ENCODE results near the gene CEBPE. TPM values are rescaled to one million over a fixed set of nuclear protein-coding genes. Genes with fewer than 3 reads are reported as not detected.
A peak's percentile ranks its signal among the peaks of the same experiment; 100 is the strongest.

CEBPE gene
- total and polyA plus RNA-seq, 2 donors: 0.87 to 2.5 TPM

DNA sequence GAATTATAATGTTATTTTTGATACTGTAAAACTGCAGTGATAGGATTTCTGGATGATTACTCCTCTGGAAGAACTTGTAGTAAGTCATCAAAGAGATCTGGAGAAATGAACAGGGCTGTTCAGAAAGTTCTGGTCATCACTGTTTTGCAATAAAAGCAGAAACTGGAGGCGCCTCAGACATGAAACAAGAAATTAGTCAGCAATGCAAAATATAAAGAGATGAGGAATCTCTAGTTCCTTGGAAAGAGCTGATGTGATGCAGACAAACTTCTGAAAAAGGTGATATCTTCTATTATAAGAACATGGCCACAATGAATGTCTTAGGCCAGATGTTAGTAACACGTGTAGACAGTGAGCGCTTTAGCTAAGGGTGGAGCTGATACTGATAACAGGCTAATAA lies 33.6 kb downstream of the CEBPE start:
- Histone ChIP-seq H3K27ac (ENCODE audit: low read depth in 1 of 2, low read length in 1 of 2) (no peak overlapping the region), H3K4me3 (ENCODE audit: low read length in 2 of 2) (no peak overlapping the region), H3K9me3 (ENCODE audit: control insufficient read depth in 2 of 2, insufficient read depth in 1 of 2, low read length in 1 of 2) (no peaks in the 10 kb centered on the region), H3K4me1 (ENCODE audit: control insufficient read depth in 2 of 2, insufficient read depth in 2 of 2, low read length in 2 of 2) (no peaks in the 10 kb centered on the region), H3K36me3 (ENCODE audit: control insufficient read depth in 2 of 2, insufficient read depth in 2 of 2, low read length in 1 of 2) (peaks cover 48 to 86% of the 10 kb centered on the region in 2 donors), H3K27me3 (ENCODE audit: control insufficient read depth in 2 of 2, insufficient read depth in 1 of 2, low read length in 1 of 2) (no peaks in the 10 kb centered on the region)
- DNase-seq (ENCODE audit: low read depth in 6 of 9, low spot score in 9 of 9): no peak
- WGBS: 96% methylated on average over 3 of the region's 3 CpGs

DNA sequence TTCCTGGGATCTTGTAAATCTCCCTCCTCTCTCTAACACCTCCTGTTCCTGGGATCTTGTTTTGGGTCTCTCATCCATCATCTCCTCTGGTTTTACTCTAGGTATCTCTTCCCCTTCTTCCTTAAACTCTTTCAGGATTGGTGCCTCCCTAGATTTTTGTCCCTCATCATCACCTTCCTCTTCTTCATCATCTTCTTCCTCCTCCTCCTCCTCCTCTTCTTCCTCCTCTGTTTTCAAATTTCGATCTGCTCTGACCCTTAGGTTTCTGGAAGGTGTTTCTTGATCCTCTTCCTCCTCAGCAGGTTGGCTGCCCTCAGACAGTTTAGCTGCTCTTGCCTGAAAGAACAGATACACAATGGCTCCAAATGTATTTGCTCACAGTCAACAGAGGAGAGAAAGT lies 38.6 kb downstream of the CEBPE start:
- Histone ChIP-seq H3K27ac (ENCODE audit: low read depth in 1 of 2, low read length in 1 of 2) (no peak overlapping the region), H3K9me3 (ENCODE audit: control insufficient read depth in 2 of 2, insufficient read depth in 1 of 2, low read length in 1 of 2) (no peaks in the 10 kb centered on the region), H3K4me3 (ENCODE audit: low read length in 2 of 2) (no peak overlapping the region), H3K36me3 (ENCODE audit: control insufficient read depth in 2 of 2, insufficient read depth in 2 of 2, low read length in 1 of 2) (peaks cover 69 to 87% of the 10 kb centered on the region in 2 donors), H3K27me3 (ENCODE audit: control insufficient read depth in 2 of 2, insufficient read depth in 1 of 2, low read length in 1 of 2) (no peaks in the 10 kb centered on the region), H3K4me1 (ENCODE audit: control insufficient read depth in 2 of 2, insufficient read depth in 2 of 2, low read length in 2 of 2) (no peaks in the 10 kb centered on the region)
- WGBS: 94% methylated on average over 1 of the region's 1 CpG
- DNase-seq (ENCODE audit: low read depth in 6 of 9, low spot score in 9 of 9): no peak

DNA sequence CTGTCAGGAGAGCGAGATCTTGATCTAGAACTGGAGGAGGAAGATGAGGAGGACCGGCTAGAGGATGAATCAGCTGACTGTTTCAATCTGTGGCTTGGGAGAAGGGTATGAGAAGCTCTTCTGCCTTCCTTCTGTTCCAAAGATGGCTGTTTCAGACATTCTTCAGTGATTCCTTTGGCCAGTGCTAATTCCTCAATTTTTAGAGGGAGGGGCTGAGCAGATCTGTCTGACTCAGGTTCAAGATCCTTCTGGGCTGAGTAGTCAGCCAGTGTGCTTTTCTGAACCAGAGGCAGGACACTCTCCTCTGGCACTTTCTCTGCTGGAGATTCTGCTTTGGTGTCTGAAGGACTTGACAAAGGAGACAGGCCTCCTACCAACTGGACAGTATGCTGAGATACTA lies 39.3 kb downstream of the CEBPE start:
- no peaks in the 10 kb centered on the region for H3K27me3 ChIP-seq (ENCODE audit: control insufficient read depth in 2 of 2, insufficient read depth in 1 of 2, low read length in 1 of 2)
- H3K9me3 ChIP-seq (ENCODE audit: control insufficient read depth in 2 of 2, insufficient read depth in 1 of 2, low read length in 1 of 2): no peaks in the 10 kb centered on the region
- H3K4me1 ChIP-seq (ENCODE audit: control insufficient read depth in 2 of 2, insufficient read depth in 2 of 2, low read length in 2 of 2): no peaks in the 10 kb centered on the region
- H3K36me3 ChIP-seq (ENCODE audit: control insufficient read depth in 2 of 2, insufficient read depth in 2 of 2, low read length in 1 of 2): peaks cover 69 to 87% of the 10 kb centered on the region in 2 donors
- WGBS: 97% methylated on average over 2 of the region's 2 CpGs
- H3K4me3 ChIP-seq (ENCODE audit: low read length in 2 of 2): no peak overlapping the region
- peak overlapping the region in 1 of 2 donors; percentile 27 for H3K27ac ChIP-seq (ENCODE audit: low read depth in 1 of 2, low read length in 1 of 2)
- no peak for DNase-seq (ENCODE audit: low read depth in 6 of 9, low spot score in 9 of 9)

DNA sequence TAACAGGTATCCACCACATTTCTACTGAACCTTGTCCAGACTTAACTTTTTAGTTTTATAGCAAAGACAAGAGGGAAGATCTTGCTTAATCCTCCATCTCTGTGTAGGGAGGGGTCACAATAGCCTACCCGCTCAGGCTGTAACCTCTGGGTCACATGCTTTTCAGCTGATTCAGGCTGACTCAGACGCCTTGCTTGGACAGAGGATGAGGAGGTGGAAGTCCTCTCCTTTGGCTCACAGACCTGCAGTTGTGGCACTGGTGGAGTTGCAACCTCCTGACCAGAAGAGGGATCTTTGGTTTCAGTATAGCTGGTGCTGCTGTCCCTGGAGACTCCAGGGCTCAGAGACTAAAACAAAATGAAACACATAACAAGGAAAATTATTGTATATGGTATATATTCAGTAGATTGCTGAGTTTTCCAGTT lies 40.4 kb downstream of the CEBPE start:
- Histone ChIP-seq H3K27me3 (ENCODE audit: control insufficient read depth in 2 of 2, insufficient read depth in 1 of 2, low read length in 1 of 2) (no peaks in the 10 kb centered on the region), H3K27ac (ENCODE audit: low read depth in 1 of 2, low read length in 1 of 2) (no peak overlapping the region), H3K9me3 (ENCODE audit: control insufficient read depth in 2 of 2, insufficient read depth in 1 of 2, low read length in 1 of 2) (no peaks in the 10 kb centered on the region), H3K4me3 (ENCODE audit: low read length in 2 of 2) (no peak overlapping the region), H3K4me1 (ENCODE audit: control insufficient read depth in 2 of 2, insufficient read depth in 2 of 2, low read length in 2 of 2) (no peaks in the 10 kb centered on the region), H3K36me3 (ENCODE audit: control insufficient read depth in 2 of 2, insufficient read depth in 2 of 2, low read length in 1 of 2) (peaks cover 75 to 86% of the 10 kb centered on the region in 2 donors)
- WGBS: 94% methylated on average over 2 of the region's 2 CpGs
- no peak for DNase-seq (ENCODE audit: low read depth in 6 of 9, low spot score in 9 of 9)

DNA sequence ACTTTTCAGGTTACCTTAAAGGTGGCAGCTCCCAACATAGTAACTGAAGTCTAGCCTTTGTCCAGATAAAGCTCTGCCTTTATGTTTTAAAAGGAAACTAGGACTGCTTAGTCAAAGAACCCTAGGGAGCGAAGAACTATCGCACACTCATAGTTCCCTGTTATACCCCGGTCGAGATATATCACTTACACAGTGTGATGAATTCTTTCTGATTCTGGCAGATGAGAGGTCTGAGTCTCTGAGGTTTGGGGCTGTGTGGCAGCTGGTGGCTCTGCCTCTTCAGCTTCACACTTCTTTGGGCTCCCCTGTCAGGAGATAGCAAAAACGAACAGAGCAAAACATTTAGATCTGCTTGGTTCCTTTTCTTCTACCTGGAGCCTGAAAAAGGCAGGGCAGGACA lies 41.1 kb downstream of the CEBPE start:
- Histone ChIP-seq H3K27ac (ENCODE audit: low read depth in 1 of 2, low read length in 1 of 2) (no peak overlapping the region), H3K36me3 (ENCODE audit: control insufficient read depth in 2 of 2, insufficient read depth in 2 of 2, low read length in 1 of 2) (peaks cover 76 to 87% of the 10 kb centered on the region in 2 donors), H3K9me3 (ENCODE audit: control insufficient read depth in 2 of 2, insufficient read depth in 1 of 2, low read length in 1 of 2) (no peaks in the 10 kb centered on the region), H3K4me3 (ENCODE audit: low read length in 2 of 2) (no peak overlapping the region), H3K27me3 (ENCODE audit: control insufficient read depth in 2 of 2, insufficient read depth in 1 of 2, low read length in 1 of 2) (no peaks in the 10 kb centered on the region), H3K4me1 (ENCODE audit: control insufficient read depth in 2 of 2, insufficient read depth in 2 of 2, low read length in 2 of 2) (no peaks in the 10 kb centered on the region)
- DNase-seq (ENCODE audit: low read depth in 6 of 9, low spot score in 9 of 9): no peak
- WGBS: 96% methylated on average over 5 of the region's 5 CpGs

DNA sequence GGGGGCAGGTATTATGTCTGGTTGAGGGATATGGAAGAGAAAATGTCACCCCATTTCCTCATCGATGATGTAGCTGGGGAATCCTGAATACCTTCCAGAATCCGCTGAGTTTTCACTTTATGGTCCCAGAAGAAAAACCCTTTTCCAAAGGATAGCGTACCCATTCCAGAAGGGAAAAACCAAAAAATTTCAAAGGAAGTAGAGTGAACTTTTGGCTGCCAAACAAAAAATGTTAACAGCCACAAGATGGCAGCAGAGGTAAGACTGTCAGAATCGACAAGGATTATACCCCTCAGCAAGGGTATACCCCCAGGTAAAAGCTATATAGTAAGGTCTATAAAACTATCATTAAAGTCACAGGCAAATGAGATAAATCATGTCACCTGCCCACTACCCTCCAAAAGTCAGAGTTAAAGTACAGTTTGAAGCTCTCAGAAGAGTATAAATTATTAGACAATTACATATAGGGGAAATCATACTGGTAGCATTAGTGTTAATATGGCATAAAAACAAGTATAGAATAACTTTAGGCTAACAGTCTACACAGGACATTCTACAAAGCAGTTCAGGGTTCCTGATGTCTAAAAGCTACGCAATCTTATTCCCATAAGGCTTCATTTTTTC lies 42.2 kb downstream of the CEBPE start:
- Histone ChIP-seq H3K27me3 (ENCODE audit: control insufficient read depth in 2 of 2, insufficient read depth in 1 of 2, low read length in 1 of 2) (no peaks in the 10 kb centered on the region), H3K36me3 (ENCODE audit: control insufficient read depth in 2 of 2, insufficient read depth in 2 of 2, low read length in 1 of 2) (peaks cover 75 to 93% of the 10 kb centered on the region in 2 donors), H3K4me1 (ENCODE audit: control insufficient read depth in 2 of 2, insufficient read depth in 2 of 2, low read length in 2 of 2) (peaks cover under 1 to 4% of the 10 kb centered on the region in 2 donors), H3K4me3 (ENCODE audit: low read length in 2 of 2) (no peak overlapping the region), H3K27ac (ENCODE audit: low read depth in 1 of 2, low read length in 1 of 2) (no peak overlapping the region), H3K9me3 (ENCODE audit: control insufficient read depth in 2 of 2, insufficient read depth in 1 of 2, low read length in 1 of 2) (no peaks in the 10 kb centered on the region)
- peak in 5 of 9 donors; percentile 45 to 68 (median 50) for DNase-seq (ENCODE audit: low read depth in 6 of 9, low spot score in 9 of 9)
- WGBS: 78% methylated on average over 5 of the region's 5 CpGs

DNA sequence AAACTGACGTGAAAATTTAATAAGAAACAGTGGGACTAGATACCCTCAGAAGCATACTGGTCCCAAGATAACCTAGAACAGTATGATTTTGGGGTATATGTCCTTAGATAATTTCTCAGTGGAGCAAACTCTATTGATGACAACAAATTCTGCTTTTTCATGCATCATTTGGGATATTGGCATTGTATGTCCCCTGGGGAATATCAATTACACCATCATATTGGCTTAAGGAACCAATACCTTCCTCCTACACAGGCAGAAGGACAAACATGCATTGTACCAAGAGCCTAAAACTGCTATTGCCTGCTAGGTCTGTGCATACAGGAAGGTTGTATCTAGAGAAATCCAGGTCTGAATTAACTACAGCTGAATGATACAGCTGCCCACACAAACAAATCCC lies 44.1 kb downstream of the CEBPE start:
- H3K27me3 ChIP-seq (ENCODE audit: control insufficient read depth in 2 of 2, insufficient read depth in 1 of 2, low read length in 1 of 2): no peaks in the 10 kb centered on the region
- no peak overlapping the region for H3K4me3 ChIP-seq (ENCODE audit: low read length in 2 of 2)
- no peak for DNase-seq (ENCODE audit: low read depth in 6 of 9, low spot score in 9 of 9)
- H3K9me3 ChIP-seq (ENCODE audit: control insufficient read depth in 2 of 2, insufficient read depth in 1 of 2, low read length in 1 of 2): no peaks in the 10 kb centered on the region
- peaks cover 13 to 18% of the 10 kb centered on the region in 2 donors for H3K4me1 ChIP-seq (ENCODE audit: control insufficient read depth in 2 of 2, insufficient read depth in 2 of 2, low read length in 2 of 2)
- 97% methylated on average over 1 of the region's 1 CpG for WGBS
- H3K36me3 ChIP-seq (ENCODE audit: control insufficient read depth in 2 of 2, insufficient read depth in 2 of 2, low read length in 1 of 2): peaks cover 63 to 75% of the 10 kb centered on the region in 2 donors
- H3K27ac ChIP-seq (ENCODE audit: low read depth in 1 of 2, low read length in 1 of 2): no peak overlapping the region

DNA sequence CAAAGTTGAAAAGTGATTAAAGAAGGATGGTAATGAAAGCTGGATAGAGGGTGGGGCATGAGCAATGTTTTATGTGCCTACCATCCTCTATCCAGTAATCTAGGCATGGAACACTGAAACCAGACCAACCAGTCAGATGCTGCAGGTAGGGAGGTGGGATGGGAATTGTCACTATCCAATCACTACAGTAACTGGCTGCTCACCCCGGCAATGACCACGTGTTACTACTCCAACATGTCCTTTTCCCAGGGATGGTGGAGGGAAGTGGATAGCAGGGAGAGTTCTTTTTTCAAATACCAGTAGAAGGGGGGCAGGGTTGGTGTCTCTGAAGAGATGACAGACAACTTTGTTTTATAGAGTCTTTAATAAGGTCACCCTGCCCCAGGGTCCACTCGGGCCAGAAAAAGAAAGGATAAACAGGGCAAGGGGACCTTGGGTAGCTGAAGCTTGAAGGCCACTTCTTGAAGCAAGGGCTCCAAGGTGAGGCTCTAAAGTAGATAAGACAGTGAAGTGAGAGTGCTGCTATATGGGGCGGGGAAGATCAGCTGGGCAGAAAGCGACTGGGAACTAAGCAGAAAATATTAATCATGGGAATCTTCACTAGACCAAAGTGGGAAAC lies 47.0 kb downstream of the CEBPE start:
- no peaks in the 10 kb centered on the region for H3K27me3 ChIP-seq (ENCODE audit: control insufficient read depth in 2 of 2, insufficient read depth in 1 of 2, low read length in 1 of 2)
- DNase-seq (ENCODE audit: low read depth in 6 of 9, low spot score in 9 of 9): no peak
- peak overlapping the region in 1 of 2 donors; percentile 67 for H3K4me3 ChIP-seq (ENCODE audit: low read length in 2 of 2)
- H3K9me3 ChIP-seq (ENCODE audit: control insufficient read depth in 2 of 2, insufficient read depth in 1 of 2, low read length in 1 of 2): no peaks in the 10 kb centered on the region
- H3K4me1 ChIP-seq (ENCODE audit: control insufficient read depth in 2 of 2, insufficient read depth in 2 of 2, low read length in 2 of 2): peaks cover 13 to 32% of the 10 kb centered on the region in 2 donors
- peaks cover 58 to 72% of the 10 kb centered on the region in 2 donors for H3K36me3 ChIP-seq (ENCODE audit: control insufficient read depth in 2 of 2, insufficient read depth in 2 of 2, low read length in 1 of 2)
- 81% methylated on average over 5 of the region's 5 CpGs for WGBS
- peak overlapping the region in 1 of 2 donors; percentile 71 for H3K27ac ChIP-seq (ENCODE audit: low read depth in 1 of 2, low read length in 1 of 2)

DNA sequence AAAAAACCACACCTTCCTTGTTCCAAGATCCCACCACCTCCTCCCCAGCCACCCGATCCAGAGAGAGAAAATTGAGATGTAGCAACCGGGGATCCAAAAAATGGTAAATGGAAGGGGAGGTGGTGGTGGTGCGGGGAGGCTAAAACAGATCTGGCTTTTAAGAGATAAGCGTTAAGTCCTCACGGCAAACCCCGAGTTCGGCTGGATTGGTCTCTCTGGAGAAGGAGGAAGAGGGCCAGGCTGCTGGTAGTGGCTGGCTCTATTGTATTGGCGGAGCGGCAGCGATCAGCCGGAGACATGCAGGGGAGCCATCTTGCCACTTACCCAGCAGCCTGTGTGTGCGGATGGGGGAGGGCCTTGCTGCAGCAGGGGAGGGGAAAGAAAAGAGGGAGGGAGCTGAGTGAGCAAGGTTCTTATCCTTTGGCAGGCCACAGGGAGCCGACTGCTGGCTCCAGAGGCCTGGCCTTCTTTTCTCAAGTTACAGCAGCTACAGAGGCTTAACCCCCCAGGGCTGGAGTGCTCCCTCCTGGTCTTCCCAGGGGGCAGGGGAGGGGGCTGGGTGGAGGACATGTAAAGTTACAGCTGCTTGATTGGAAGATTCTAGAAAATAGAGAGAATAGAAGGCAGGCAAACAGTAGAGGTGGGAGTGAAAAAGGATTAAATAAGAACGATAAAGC lies 47.7 kb downstream of the CEBPE start:
- Histone ChIP-seq H3K27ac (ENCODE audit: low read depth in 1 of 2, low read length in 1 of 2) (peak overlapping the region; percentile 62 to 71), H3K4me1 (ENCODE audit: control insufficient read depth in 2 of 2, insufficient read depth in 2 of 2, low read length in 2 of 2) (peaks cover 13 to 32% of the 10 kb centered on the region in 2 donors), H3K27me3 (ENCODE audit: control insufficient read depth in 2 of 2, insufficient read depth in 1 of 2, low read length in 1 of 2) (no peaks in the 10 kb centered on the region), H3K36me3 (ENCODE audit: control insufficient read depth in 2 of 2, insufficient read depth in 2 of 2, low read length in 1 of 2) (peaks cover 58 to 72% of the 10 kb centered on the region in 2 donors), H3K4me3 (ENCODE audit: low read length in 2 of 2) (peak overlapping the region; percentile 67 to 82), H3K9me3 (ENCODE audit: control insufficient read depth in 2 of 2, insufficient read depth in 1 of 2, low read length in 1 of 2) (no peaks in the 10 kb centered on the region)
- WGBS: 4% methylated on average over 14 of the region's 14 CpGs
- peak in 8 of 9 donors; percentile 59 to 89 (median 70) for DNase-seq (ENCODE audit: low read depth in 6 of 9, low spot score in 9 of 9)
